ENCODE results near the gene BDKRB2. TPM values are rescaled to one million over a fixed set of nuclear protein-coding genes. Genes with fewer than 3 reads are reported as not detected.

Gene BDKRB2
- total RNA-seq, 1 experiment from 2014 or later: 0.15 TPM

DNA sequence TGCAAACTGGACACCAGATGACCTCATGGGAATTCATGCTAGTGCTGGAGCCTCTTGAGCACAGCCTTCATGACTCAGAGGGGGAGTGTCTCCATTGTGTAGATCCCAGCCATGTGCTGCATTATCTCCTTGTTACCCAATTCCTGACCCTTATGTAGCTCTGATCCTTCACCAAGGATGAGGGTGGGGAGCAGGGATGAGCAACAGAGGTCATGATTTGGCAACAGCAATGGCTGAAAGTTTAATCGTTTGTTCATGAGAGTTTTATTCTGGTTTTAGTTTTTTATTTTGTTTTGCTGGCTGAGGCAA lies 41.9 kb downstream of the BDKRB2 start:
- Mint-ChIP-seq H3K36me3 (ENCODE audit: insufficient read depth in 1 of 3, low read depth in 3 of 3) (no peaks in the 10 kb centered on the region), H3K27ac (no peak overlapping the region), H3K4me1 (peaks cover 12 to 13% of the 10 kb centered on the region in 2 experiments), H3K4me3 (no peak overlapping the region), H3K9me3 (peaks cover 5 to 14% of the 10 kb centered on the region in 2 experiments; a peak in 4 of 5 replicates), H3K27me3 (ENCODE audit: low read depth) (peaks cover 6% of the 10 kb centered on the region)
- Histone ChIP-seq H3K14ac (ENCODE audit: insufficient read depth, low read length) (no peak overlapping the region), H3K79me1 (ENCODE audit: insufficient read depth, low read depth, low read length, poor library complexity, severe bottlenecking) (no peaks in the 10 kb centered on the region), H3T11ph (ENCODE audit: low read length) (no peak overlapping the region), H2AFZ (ENCODE audit: low read length) (no peak overlapping the region), H2BK20ac (ENCODE audit: low read depth, low read length, poor library complexity, severe bottlenecking) (no peak overlapping the region), H3K9ac (ENCODE audit: extremely low read depth, insufficient read length, low read length) (no peak overlapping the region), H2BK12ac (ENCODE audit: insufficient read length, low read depth, low read length) (no peak overlapping the region), H2BK120ac (ENCODE audit: low read depth, low read length, poor library complexity, severe bottlenecking) (no peak overlapping the region), H2BK5ac (ENCODE audit: insufficient read length, low read length) (no peak overlapping the region), H3K23ac (ENCODE audit: insufficient read length, low read depth, low read length) (no peak overlapping the region), H2BK15ac (ENCODE audit: low read depth, low read length) (no peak overlapping the region), H3K23me2 (ENCODE audit: insufficient read length, low read depth, low read length, poor library complexity, severe bottlenecking) (no peaks in the 10 kb centered on the region), H2AK5ac (ENCODE audit: insufficient read length, low read length) (no peak overlapping the region), H4K5ac (ENCODE audit: insufficient read length, low read depth, low read length) (no peak overlapping the region), H3K27ac (ENCODE audit: insufficient read length, low read depth, low read length) (no peak overlapping the region), H3K4ac (ENCODE audit: low read depth, low read length) (no peak overlapping the region), H4K20me1 (ENCODE audit: control insufficient read depth, insufficient read depth, insufficient read length) (no peaks in the 10 kb centered on the region), H3K18ac (ENCODE audit: insufficient read length, low read depth, low read length) (no peak overlapping the region), H3K4me1 (ENCODE audit: insufficient read depth, low read length) (peaks cover 3% of the 10 kb centered on the region; the same call in 1 of the 2 replicates), H4K8ac (replicated peaks; ENCODE audit: insufficient read length, low read depth, low read length) (no peak overlapping the region), H3K79me2 (ENCODE audit: insufficient read depth, low read length) (no peaks in the 10 kb centered on the region), H3K9me3 (ENCODE audit: control insufficient read depth, low read depth, low read length) (no peaks in the 10 kb centered on the region), H3K4me2 (ENCODE audit: insufficient read depth, insufficient read length, low read length) (no peak overlapping the region), H3K27me3 (ENCODE audit: insufficient read depth, low read length) (no peaks in the 10 kb centered on the region), H3K56ac (ENCODE audit: insufficient read length, low read depth, low read length) (no peak overlapping the region), H4K91ac (ENCODE audit: insufficient read length, low read depth, low read length) (no peak overlapping the region)
- no peak for DNase-seq
- WGBS (ENCODE audit: extremely low coverage, insufficient read length, low lambda C conversion rate): no CpG with 5 or more reads among the region's 1 CpG
- TF ChIP-seq, protein P1, sequence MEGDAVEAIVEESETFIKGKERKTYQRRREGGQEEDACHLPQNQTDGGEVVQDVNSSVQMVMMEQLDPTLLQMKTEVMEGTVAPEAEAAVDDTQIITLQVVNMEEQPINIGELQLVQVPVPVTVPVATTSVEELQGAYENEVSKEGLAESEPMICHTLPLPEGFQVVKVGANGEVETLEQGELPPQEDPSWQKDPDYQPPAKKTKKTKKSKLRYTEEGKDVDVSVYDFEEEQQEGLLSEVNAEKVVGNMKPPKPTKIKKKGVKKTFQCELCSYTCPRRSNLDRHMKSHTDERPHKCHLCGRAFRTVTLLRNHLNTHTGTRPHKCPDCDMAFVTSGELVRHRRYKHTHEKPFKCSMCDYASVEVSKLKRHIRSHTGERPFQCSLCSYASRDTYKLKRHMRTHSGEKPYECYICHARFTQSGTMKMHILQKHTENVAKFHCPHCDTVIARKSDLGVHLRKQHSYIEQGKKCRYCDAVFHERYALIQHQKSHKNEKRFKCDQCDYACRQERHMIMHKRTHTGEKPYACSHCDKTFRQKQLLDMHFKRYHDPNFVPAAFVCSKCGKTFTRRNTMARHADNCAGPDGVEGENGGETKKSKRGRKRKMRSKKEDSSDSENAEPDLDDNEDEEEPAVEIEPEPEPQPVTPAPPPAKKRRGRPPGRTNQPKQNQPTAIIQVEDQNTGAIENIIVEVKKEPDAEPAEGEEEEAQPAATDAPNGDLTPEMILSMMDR (conservative IDR thresholded peaks at IDR 0.05): no peak
